Activated CD8-positive, alpha-beta T cell treated with anti-CD3 and anti-CD28 coated beads for 36 hours (primary cell): ENCODE measurements around the gene NEK7. TPM values are rescaled to one million over a fixed set of nuclear protein-coding genes. Genes with fewer than 3 reads are reported as not detected.

ENCODE experiments used
- ATAC-seq: fragments of 200-7000 bp; cut with Tn5 transposase; one replicate; pipeline ENCODE4 v1.10.0; 2021; ENCODE audit warnings: mild to moderate bottlenecking, moderate library complexity
- CTCF ChIA-PET: fragments of 350-600 bp; sonication (Branson Sonifier 250); formaldehyde crosslinking; loops from one replicate; lab custom pipeline; 2021; ENCODE audit warnings: antibody characterized with exemption; lab: Charles Lee
- POLR2A ChIA-PET: fragments of 350-600 bp; sonication (Branson Sonifier 250); formaldehyde crosslinking; loops from one replicate; lab custom pipeline; 2021; ENCODE audit warnings: antibody characterized with exemption; lab: Charles Lee
- DNase-seq: peaks from one replicate; pipeline ENCODE4 v3.0.0-alpha.2; 2020
- H3K27ac Mint-ChIP-seq: one replicate; pipeline ENCODE4 v1.8.0; 2021; ENCODE audit warnings: mild to moderate bottlenecking, mixed read lengths
- H3K27me3 Mint-ChIP-seq: one replicate; pipeline ENCODE4 v1.8.0; 2021; ENCODE audit warnings: mixed read lengths
- H3K36me3 Mint-ChIP-seq: one replicate; pipeline ENCODE4 v1.8.0; 2021; ENCODE audit warnings: low read depth, mixed read lengths
- H3K4me1 Mint-ChIP-seq: one replicate; pipeline ENCODE4 v1.8.0; 2021; ENCODE audit warnings: low read depth, mixed read lengths
- H3K4me3 Mint-ChIP-seq: one replicate; pipeline ENCODE4 v1.8.0; 2021; ENCODE audit warnings: mild to moderate bottlenecking, moderate library complexity, mixed read lengths
- H3K9me3 Mint-ChIP-seq: one replicate; pipeline ENCODE4 v1.8.0; 2021; ENCODE audit warnings: mixed read lengths
- intact Hi-C: fragments of 100-400 bp; cut with micrococcal nuclease; formaldehyde crosslinking; loops from one replicate; pipeline ENCODE4 v1.10.0; 2022
- total RNA-seq, 2 experiments: library from RNA; stranded (reverse); gene quantifications; one replicate each; pipeline ENCODE4 v1.2.3, GENCODE V29; 2021
- TF ChIP-seq, protein P1 (sequence below): fragments of 200-600 bp; IDR thresholded peaks from one replicate; pipeline ENCODE4 v1.8.0; 2022; ENCODE audit warnings: antibody characterized with exemption, mild to moderate bottlenecking

Gene NEK7
- total RNA-seq, 2 experiments from 2014 or later = 71.4 to 76.4 TPM

- H3K4me1 Mint-ChIP-seq = peaks cover 86% of the 10 kb centered on the region
- ChIA-PET CTCF (interaction anchor here (1.2 to 2.3 kb wide), 2 partner anchors 11 to 14 kb away, joined by 5 to 10 read pairs; no protein-coding TSS in a partner anchor), POLR2A (interaction anchor here (1.4 to 3.0 kb wide), 2 partner anchors 13 to 14 kb away, joined by 4 to 13 read pairs; no protein-coding TSS in a partner anchor)
These were observed 15.1 kb downstream of the NEK7 start for GRCh38 chr1:198171667-198172540.

GRCh38 chr1:198173832-198174231, 17.0 kb downstream of the NEK7 start:
- ChIA-PET POLR2A (interaction anchor here (3.0 kb wide), 1 partner anchor 15 kb away, joined by 13 read pairs; no protein-coding TSS in a partner anchor), CTCF (interaction anchor here (1.5 to 2.1 kb wide), 2 partner anchors 8 to 12 kb away, joined by 5 to 7 read pairs; no protein-coding TSS in a partner anchor)
- Mint-ChIP-seq H3K9me3 (no peaks in the 10 kb centered on the region), H3K36me3 (peaks cover 15% of the 10 kb centered on the region), H3K27me3 (no peaks in the 10 kb centered on the region), H3K4me1 (peaks cover 86% of the 10 kb centered on the region), H3K4me3 (peak overlapping the region; percentile 46), H3K27ac (peak overlapping the region; percentile 91)
- ATAC-seq = no peak
- no peak for DNase-seq
- TF ChIP-seq, protein P1, sequence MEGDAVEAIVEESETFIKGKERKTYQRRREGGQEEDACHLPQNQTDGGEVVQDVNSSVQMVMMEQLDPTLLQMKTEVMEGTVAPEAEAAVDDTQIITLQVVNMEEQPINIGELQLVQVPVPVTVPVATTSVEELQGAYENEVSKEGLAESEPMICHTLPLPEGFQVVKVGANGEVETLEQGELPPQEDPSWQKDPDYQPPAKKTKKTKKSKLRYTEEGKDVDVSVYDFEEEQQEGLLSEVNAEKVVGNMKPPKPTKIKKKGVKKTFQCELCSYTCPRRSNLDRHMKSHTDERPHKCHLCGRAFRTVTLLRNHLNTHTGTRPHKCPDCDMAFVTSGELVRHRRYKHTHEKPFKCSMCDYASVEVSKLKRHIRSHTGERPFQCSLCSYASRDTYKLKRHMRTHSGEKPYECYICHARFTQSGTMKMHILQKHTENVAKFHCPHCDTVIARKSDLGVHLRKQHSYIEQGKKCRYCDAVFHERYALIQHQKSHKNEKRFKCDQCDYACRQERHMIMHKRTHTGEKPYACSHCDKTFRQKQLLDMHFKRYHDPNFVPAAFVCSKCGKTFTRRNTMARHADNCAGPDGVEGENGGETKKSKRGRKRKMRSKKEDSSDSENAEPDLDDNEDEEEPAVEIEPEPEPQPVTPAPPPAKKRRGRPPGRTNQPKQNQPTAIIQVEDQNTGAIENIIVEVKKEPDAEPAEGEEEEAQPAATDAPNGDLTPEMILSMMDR = no peak
- intact Hi-C loops = no loop called here

More at GRCh38 chr1:198171667-198172540, 15.1 kb downstream of the NEK7 start:
- H3K4me3 Mint-ChIP-seq = peak overlapping the region; percentile 44
- H3K9me3 Mint-ChIP-seq = no peaks in the 10 kb centered on the region
- ATAC-seq (no peak), DNase-seq (no peak)
- TF ChIP-seq, protein P1 = no peak
- intact Hi-C loops = no loop called here
- no peaks in the 10 kb centered on the region for H3K27me3 Mint-ChIP-seq
- peaks cover 16% of the 10 kb centered on the region for H3K36me3 Mint-ChIP-seq
- H3K27ac Mint-ChIP-seq = peak overlapping the region; percentile 95

DNA sequence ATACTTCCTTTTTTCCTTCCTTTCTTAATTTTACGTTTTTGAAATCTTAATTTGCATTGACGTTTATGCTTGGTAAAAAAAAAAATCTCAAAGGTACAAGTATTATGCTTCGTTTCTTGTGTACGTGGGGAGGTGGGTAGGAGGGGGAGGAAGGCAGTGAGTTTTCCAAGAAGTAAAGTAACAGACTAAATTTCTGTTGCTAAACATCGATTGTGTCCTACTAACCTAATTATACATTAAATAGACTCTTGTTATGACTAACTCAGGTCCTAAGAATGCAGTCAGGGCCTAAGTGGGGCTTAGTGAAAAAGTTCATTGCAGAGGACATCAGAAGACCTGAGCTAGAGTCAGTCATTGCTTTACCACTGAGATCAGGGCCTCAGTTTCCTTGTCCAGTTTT, 17.5 kb downstream of the NEK7 start:
- intact Hi-C loops = no loop called here
- CTCF ChIA-PET = interaction anchor here (1.5 to 2.1 kb wide), 2 partner anchors 9 to 12 kb away, joined by 5 to 7 read pairs; no protein-coding TSS in a partner anchor
- H3K9me3 Mint-ChIP-seq = no peaks in the 10 kb centered on the region
- peaks cover 15% of the 10 kb centered on the region for H3K36me3 Mint-ChIP-seq
- peaks cover 86% of the 10 kb centered on the region for H3K4me1 Mint-ChIP-seq
- DNase-seq (peak; percentile 72), ATAC-seq (peak; percentile 65)
- no peaks in the 10 kb centered on the region for H3K27me3 Mint-ChIP-seq
- peak overlapping the region; percentile 91 for H3K27ac Mint-ChIP-seq
- POLR2A ChIA-PET = interaction anchor here (0.6 to 3.0 kb wide), 5 partner anchors 9 to 748 kb away, joined by 3 to 13 read pairs (median 3); no protein-coding TSS in a partner anchor
- TF ChIP-seq, protein P1 = no peak
- H3K4me3 Mint-ChIP-seq = peak overlapping the region; percentile 59

DNA sequence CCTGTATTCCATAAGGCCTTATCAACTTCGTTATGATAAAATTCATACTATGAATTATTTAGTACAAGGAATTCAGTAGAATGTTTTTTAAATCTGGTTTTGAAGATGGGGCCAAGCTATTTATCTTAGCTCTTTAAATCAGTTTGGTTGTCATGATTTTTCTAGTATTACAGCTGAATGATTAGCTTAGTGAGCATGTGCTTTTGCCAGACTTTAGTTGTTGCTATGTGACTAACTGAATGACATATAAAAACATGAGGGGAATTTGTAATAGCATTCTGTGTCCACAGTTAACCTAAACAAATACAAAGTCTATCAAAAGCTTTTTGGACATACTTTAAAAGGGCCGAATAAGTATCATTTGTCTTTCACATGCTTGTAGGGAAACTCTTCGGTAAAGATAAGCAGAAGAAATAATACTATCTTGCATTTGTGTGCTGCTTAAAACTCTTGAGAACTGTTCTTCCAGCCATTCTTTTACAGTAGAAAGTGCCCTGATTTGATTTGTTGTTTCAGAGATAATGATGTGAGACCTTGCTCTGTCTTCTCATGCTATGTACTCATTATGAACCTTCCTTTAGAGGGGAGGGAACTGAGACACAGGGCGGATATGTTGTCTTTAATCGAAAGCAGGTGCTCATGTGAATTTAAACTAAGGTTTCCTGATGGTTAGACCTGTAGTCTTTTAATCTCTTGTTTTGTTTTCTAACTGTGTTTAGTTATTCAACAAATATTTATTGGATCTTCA, 18.8 kb downstream of the NEK7 start:
- no peaks in the 10 kb centered on the region for H3K27me3 Mint-ChIP-seq
- peaks cover 9% of the 10 kb centered on the region for H3K36me3 Mint-ChIP-seq
- H3K4me1 Mint-ChIP-seq = peaks cover 86% of the 10 kb centered on the region
- no peak for DNase-seq
- TF ChIP-seq, protein P1 = no peak
- peak overlapping the region; percentile 41 for H3K4me3 Mint-ChIP-seq
- peak; percentile 73 for ATAC-seq
- peak overlapping the region; percentile 70 for H3K27ac Mint-ChIP-seq
- ChIA-PET POLR2A (interaction anchor here (0.7 to 1.4 kb wide), 4 partner anchors 10 to 514 kb away, joined by 3 to 4 read pairs (median 3); no protein-coding TSS in a partner anchor), CTCF (interaction anchor here (0.7 to 2.1 kb wide), 3 partner anchors 10 to 14 kb away, joined by 3 to 7 read pairs (median 5); no protein-coding TSS in a partner anchor)
- intact Hi-C loops = no loop called here
- no peaks in the 10 kb centered on the region for H3K9me3 Mint-ChIP-seq
